ENCODE data around the gene EPSTI1.
"Not testable (repeated sequence)": the region's sequence is repeated elsewhere in the genome, so short reads cannot be mapped to it uniquely, and the experiment has no call there.

The EPSTI1 gene

DNA sequence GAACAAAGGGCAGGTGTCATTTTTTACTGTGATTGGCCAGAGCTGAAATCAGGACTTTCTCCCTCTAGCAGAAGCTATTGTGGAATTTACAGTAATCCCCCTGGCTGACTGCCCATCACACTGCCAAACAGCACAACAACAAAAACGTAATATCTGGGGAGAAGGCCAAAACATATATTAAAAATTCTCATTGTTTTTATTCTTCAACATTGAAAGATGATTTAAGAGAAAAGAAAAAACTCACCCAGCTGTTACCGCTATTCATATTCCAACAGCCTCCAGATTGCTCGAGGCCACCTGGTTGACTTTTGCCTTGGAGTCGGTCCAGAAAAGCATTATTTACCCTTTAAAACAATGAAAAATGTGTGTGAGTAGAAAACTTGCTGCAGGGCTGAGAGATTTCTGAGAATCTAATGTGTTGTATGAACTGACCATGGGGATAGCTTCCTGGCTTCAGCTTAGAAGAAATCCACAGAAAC lies 97.2 kb downstream of the EPSTI1 start:
- DNase-seq (ENCODE audit: low spot score): no peak

DNA sequence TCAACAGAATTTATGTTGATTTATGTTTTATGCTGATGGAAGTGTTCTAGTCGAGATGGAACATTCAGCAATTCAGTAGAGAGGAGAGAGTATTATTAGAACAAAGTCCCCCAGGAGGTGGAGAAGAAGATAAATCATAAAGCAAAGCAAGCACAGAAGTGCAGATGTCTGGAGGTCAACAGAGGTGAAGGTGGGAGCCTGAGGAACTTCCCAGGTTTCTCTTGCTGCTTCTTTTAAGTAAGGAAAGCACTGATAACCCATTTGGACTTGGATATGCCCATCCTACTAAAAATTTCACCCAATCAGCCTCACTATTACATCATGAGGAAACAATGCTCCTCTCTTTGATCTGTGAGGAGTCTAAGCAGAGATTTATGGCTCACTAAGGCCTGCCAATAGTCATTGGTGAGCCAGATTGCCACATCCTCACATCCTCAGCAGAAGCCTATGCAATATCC lies 98.8 kb downstream of the EPSTI1 start:
- DNase-seq (ENCODE audit: low spot score): no peak

DNA sequence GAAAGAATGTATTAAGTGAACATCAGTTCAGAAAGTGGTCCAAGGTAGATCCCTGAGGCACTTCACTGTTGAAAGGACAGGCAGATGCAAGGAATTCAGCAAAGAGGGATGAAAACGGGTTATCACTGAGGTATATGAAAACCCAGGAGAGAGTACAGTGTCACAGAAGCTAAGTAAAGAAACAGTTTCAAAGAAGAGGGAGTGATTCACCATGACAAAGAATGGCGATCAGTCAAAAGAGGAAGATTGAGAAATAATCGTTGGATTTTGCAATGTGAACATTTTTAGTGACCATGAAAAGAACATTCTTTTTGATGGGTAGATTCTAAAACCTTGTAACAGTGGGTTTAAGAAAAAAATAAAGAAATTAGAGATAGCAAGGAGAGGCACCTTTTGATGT lies 99.3 kb downstream of the EPSTI1 start:
- DNase-seq (ENCODE audit: low spot score): no peak

DNA sequence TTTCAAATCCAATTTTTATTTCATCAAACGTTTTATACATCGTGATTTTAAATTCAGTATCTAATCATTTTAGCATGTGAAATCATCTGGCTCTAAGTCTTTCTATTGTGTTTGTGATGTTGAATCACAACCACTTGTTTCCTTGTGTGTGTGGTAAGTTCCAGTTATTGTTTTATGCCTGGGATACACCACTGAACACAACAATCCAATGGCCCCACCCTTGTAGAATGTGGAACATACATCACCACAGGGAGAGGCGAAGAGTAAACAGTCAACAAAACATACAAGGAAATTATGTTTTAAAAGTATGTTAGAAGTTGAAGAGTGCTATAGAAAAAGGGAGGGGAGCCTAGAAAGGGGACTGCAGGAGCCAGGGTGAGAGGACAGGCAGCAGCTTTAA lies 100.5 kb downstream of the EPSTI1 start:
- DNase-seq (ENCODE audit: low spot score): no peak

DNA sequence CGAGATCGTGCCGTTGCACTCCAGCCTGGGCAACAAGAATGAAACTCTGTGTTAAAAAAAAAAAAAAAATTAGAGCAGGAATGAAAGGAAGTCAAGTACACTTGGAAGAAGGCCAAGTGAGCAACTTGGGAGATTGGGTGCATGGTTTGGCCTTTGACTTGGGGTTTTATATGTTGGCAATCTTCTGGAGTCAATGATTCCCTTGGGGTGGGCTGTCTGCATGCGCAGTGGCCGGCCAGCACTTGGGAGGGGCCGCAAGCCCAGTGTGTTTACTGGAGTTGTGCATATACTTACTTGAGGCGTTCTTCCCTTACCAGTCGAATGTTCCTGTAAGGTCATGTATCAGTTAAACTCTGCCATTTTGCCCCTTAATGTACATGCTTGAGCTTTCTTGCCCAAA lies 106.7 kb downstream of the EPSTI1 start:
- no peak for DNase-seq (ENCODE audit: low spot score)

DNA sequence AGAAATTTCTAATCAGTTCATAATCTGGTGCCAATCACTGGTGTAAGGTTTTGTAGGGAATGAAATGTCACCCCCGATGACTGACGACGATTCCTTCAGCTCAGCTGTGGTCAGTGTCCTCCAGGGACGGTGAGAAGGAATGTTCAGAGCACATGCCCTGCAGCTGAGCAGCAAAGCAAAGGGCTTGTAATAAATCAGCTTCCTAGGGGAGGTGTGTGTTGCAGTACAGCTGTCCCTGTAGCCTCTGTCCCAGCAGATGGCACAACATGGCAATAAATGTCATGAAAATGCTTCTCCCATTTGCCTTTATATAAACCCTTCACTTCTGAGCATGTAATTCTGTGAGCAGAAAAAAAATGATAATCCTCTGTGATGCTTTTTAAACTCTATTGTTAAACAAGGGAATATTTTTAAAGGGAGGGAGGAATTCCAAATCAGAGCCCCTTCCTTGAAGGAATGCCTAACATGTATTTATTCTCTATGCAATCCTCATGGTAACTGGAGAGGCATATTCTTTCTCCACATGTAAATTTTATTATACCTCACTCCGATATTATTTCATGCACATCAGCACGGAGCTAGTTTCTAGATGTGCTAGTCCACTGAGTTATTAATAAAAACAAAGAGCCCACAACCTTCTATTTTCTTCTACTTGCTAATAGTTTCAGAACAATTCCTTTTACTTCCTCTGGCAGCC lies 108.1 kb downstream of the EPSTI1 start:
- DNase-seq (ENCODE audit: low spot score): peak; percentile 49

DNA sequence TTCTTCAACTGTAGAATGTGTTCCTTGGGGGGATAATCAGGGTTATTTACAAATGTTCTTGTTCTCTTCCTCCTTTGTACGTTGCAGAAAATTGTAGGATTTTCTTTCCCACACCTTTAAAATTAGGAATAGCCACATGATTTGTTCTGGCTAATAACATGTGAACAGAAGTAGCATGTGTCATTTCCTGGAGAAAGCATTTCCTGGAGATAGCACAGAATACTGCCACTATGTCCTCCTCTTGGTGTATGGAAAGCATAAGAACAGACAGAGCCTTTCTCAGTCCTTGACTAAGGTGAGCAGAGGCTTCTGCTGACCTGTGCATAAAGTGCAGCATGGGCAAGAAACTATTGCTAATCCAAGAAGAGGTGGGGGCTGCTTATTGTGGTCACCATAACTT lies 108.9 kb downstream of the EPSTI1 start:
- no peak for DNase-seq (ENCODE audit: low spot score)

DNA sequence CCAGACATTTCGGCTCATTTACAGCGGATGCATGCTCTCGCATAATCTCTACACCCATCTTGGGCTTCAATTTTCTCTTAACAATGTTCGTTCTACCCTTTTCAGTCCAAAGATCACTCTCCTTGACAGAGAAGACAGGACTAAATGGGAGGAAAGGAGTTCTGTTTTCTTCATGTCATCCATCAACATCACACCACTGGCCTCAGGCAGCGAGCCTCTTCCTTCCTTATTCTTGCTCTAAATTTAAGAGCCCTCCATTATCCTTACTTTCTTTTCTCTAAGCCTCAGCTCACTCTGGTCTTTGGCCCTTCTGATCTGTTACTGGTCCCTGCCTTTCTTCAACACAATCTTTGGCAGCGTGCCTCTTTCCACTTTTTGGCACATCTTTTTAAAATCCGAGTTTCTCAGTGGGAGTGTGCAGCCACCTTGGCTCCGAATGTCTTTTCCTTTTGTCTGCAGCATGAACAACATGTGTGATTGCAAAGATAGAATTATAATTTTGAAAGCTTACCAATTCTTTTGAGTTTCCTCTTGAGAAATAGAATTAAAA lies 111.9 kb downstream of the EPSTI1 start:
- no peak for DNase-seq (ENCODE audit: low spot score)

DNA sequence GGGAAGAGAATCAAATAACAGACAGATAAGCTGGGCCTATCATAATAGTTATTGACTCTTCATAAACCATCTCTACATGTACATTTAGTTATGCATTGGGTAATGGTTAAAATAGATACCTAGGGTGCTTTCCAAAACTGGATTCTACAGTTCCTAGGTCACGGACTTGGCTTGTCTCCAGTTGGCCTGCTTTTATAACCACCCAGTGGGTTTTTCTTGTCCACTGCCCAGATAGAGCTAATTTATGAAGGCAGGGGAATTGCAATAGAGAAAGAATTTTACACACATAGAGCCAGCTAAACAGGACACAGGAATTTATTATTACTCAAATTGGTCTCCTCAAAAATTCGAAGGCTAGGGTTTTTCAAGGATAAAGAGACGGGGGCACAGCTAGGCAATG lies 113.3 kb downstream of the EPSTI1 start:
- no peak for DNase-seq (ENCODE audit: low spot score)

DNA sequence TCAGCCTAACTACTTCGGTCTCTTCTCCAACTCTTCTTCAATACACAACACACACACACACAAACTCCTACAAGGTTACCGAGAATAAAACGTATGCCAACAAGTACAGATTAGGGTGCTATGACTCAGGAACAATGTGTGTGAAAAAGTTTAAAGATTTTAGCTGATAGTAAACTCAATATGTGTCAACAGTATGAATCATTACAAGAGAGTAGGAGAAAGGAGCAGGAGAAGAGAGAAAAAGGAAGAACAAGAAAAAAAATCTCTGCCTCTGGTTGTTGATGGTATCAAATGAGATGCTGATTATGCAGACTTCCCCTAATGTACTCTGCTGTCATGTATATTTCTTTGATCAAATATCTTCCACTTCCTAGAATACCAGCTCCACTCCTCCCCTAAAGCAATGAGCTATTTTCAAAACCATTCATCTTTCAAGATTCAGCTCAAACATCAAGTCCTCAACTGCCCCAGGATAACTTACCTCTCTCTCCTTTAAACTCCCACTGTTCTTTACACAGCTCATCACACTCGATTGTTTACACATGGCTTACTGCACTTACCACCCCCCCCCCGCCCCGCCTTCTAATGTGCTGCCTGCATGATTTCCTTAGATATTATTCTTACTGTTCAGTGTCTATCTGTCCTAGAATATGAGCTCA lies 115.0 kb downstream of the EPSTI1 start:
- DNase-seq (ENCODE audit: low spot score): no peak

DNA sequence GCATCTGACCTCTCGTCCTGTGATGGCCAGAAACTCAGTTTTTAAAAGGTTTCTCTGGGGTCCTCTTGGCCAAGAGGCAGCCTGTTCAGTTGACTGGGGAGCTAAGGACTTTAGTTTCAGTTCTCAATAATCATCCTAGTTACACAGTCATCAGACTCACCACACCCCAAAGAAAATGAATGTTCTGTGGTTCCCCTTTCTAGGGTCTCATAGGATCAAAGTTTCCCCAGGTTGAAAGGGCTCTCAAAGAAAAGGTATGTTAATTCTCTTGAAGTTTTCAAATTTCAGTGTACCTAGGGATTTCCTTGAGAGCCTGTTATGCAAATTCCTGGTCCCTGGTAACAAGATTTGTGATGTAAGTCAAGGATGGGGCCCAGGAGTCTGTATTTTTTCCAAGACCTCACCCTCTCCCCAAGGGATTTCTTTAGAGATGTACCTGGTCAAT lies 115.7 kb downstream of the EPSTI1 start:
- no peak for DNase-seq (ENCODE audit: low spot score)

DNA sequence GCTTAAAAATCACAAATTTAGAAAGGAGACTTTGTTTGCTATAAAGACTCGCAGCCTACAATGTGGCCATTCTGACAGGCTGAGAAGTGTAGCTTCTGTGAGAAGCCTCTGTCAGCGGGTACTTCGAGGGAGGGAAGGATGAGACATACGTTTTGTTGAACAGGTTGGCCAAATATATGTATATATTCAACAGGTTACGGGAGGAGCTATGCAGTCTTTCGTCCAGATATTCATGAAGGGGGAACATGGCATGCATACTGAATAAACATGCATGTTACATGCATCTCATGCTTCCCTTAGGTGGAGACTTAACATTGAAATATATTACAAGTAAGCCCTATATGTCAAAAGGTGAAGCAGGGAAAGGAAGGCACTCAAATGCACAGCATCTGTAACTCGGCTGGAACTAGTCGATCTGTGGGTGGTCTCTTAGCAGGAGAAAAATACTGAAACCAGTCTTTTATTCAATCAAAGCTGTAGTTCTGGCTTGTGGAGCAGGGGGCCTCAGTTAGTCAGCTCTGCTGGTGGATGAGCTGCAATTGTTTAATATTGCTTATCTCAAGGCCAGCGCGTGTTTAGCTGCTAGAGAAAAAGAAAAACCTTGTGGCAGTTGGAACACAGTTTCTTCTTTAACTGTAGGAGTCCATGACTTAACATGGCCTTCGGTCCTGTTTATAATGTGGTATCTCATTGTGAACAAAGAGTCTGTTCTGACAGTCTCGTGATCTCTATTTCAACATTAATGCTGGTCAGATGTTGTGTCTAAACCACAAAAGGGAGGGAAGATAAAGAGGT lies 116.4 kb downstream of the EPSTI1 start:
- peak; percentile 52 for DNase-seq (ENCODE audit: low spot score)

DNA sequence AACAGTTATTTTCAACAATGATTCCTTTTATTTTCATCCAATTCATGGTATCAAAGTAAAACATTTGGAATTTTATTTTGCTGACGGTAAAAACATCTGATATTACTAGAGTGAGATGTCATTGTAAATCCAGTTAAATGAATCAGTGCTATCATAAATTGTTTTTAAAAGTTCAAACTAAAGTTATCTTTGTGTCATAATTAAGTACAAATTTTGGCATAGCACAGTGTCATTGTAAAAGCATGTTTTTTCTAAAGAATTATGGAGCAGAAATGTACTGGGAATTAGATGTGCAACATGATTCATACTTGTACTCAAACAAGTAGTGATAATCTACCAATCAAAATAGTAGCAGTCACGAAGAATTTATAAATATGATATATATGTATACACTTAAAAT lies 117.8 kb downstream of the EPSTI1 start:
- DNase-seq (ENCODE audit: low spot score): no peak

DNA sequence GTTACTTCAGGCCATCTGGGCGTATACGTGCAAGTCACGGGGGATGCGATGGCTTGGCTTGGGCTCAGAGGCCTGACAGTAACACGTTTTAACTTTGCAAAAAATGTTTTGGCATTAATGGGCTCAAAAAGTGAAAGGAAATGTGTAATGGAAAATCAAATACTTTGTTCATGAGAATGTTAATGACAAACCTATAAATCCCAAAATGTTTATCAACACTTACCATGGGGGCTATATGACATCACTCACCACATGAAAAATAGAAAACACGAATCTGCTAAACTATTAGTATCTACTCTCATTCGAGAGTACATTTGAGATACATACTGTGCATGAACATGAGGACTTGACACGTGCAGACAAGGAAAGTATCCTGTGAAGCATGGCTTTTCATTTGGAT lies 119.0 kb downstream of the EPSTI1 start:
- no peak for DNase-seq (ENCODE audit: low spot score)

DNA sequence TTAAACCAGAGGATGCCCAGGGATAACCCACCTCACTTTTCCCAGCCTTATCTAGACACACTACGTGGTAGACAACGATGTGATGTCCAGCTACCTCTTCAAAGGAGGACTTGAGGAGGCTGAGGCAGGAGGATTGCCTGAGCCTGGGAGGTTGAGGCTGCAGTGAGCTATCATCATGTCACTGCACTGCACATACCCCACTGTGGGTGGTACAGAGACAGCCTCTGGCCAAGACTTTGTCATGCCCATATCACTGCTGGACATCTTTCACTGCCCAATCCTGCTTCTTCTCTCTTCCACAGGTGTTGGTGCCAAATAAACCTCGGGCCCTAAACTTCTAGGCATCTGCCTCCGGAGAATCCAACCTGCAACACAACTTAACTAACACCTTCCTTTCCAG lies 124.8 kb downstream of the EPSTI1 start:
- DNase-seq (ENCODE audit: low spot score): no peak

DNA sequence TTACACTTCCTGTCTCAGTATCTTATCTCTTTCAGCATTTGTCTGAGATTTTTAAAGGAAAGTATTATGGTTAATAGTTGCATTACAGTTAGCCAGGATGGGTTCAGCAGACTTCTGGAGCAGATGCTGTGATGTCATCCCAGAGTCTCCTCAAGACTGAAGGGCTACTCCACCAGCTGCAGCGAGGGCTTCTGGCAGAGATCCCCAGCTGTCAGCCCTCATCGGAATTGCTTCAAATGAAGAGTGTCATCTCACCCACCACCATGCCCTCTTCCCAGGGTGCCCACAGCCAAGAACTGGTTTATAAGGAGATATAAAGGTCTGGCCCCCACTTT lies 126.3 kb downstream of the EPSTI1 start:
- DNase-seq (ENCODE audit: low spot score): no peak

DNA sequence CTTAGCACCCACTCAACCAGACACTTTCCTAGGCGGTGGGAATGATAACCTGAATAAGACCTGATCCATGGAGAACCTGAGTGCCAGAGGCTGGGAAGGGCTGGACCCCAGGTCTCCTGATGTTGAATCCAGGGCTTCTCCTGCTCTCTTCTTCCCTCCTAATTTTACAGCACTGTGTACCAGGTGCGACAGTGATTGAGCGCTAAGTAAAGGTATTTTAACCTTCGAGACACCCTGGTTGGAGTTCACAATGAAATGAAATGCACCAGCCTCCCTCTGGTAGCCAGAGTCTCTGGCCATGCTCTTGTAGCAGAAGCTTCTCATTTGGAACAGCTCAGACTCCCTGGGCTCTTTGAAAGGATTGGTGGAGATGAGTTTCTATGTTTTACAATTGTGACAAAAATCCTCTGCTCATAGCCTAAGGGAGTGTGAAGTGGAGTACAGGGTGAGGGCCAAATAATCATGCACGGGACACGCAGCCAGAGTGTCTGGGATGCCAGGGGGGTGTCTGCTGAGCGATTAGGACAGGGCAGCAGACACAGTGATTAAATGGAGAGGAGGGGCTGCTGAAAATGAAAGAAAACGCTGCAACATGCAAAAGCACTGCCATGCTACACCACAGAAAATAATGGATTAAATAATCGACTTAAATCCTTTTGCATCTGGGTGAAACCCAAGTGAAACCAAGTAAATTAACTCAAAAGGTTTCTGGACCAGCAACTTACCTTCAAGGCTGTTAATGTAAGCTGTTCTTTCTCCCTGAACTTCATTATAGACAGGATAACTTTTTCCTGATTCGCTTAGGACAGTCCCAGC lies 126.9 kb downstream of the EPSTI1 start:
- no peak for DNase-seq (ENCODE audit: low spot score)

DNA sequence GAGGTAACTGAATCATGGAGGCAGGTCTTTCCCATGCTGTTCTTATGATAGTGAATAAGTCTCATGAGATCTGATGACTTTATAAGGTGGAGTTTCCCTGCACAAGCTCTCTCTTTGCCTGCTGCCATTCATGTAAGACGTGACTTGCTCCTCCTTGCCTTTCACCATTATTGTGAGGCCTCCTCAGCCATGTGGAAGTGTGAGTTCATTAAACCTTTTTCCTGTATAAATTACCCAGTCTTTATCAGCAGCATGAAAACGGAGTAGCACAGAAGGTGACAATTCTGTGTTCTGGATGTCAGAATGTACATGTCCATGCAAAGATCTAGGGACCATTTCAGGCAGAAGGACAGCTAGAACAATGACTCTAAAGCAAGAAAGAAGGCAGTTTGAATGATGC lies 129.7 kb downstream of the EPSTI1 start:
- DNase-seq (ENCODE audit: low spot score): not testable (repeated sequence)

DNA sequence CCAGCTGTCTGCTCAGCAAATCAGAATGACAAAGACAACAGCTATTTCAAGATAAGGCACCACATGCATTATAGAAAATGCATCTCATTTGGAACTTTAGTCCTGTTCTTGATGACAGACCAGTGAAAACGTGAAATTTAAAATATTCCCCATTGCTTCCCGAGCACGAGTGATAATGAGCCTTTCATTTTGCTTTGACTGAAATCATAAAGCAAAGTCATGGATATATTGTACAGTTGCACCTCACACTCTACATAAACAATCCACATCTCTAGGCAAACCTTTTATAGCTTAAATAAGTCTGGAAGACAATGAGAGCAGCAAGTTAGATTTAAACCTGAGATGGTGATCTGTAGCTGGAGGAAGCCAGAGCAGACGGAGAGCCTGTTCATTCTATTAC lies 131.6 kb downstream of the EPSTI1 start:
- DNase-seq (ENCODE audit: low spot score): no peak

DNA sequence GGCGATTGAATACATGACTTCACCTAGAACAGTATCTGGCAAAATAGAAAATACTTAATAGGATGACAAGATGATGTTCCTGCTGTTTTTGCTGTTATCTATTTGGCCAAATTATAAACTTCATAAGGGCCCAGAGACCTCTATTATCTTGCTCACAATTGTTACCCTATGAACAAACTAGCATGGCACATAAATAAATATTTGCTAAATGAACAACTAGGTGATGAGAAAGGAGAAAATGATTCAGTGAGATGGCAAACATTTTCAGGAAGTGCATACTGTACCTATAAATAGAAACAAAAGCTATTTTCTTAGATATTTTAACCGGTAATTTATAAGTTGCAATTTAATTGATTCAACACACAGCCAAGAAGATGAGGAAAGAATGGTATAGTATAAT lies 132.3 kb downstream of the EPSTI1 start:
- DNase-seq (ENCODE audit: low spot score): no peak

DNA sequence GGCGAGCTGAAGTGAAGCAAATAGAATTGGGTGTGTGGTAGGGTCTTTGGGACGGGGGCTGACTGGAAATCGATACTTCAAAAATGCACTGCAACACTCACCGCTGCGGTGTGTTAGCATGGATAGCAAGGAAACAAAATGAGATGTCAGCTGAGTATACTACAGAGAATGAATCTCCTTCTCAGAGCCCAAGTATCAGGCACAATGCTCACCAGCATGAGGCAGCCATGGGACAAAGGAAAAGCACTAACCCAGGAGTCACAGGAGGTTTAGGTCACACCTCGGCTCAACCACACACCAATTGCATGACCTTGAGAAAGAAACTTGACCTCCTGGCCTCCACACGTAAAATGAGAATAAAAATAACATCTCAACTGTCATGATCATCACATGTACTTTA lies 136.6 kb downstream of the EPSTI1 start:
- DNase-seq (ENCODE audit: low spot score): no peak

DNA sequence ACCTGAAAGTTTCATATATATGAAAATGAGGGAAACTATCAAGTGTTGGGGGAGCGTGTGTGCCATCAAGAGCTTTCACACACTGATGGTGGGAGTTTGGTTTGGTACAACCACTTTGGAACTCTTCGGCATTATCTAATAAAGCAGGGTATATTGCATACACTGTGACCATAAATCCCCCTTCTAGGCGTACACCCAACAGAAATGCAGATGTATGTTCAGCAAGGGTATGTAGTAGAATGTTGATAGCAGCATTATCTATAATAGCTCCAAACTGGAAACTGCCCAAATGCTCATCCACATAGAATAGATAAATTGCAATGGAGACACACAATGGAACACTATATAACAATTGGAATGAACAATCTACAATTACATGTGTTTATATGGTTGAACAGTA lies 139.9 kb downstream of the EPSTI1 start:
- no peak for DNase-seq (ENCODE audit: low spot score)
